Upper lobe of left lung (tissue), 4 donors: ENCODE results near the gene PDIK1L.

ENCODE experiments used
- POLR2A ChIP-seq, 4 donors: fragments of 450-650 bp; IDR thresholded peaks; one replicate each; pipeline ENCODE4 v1.5.1; 2016 to 2017; ENCODE audit warnings: antibody characterized with exemption in 4 of 4, mild to moderate bottlenecking in 2 of 4
- POLR2AphosphoS5 ChIP-seq, 2 donors: sonication (generic); formaldehyde crosslinking; IDR thresholded peaks; one replicate each; pipeline ENCODE4 v1.5.1; 2017; ENCODE audit warnings: antibody characterized with exemption in 2 of 2
- TF ChIP-seq, protein P1 (sequence below), 6 experiments: fragments of 450-650 bp in 4 of 6; fragments of 200-600 bp in 2 of 6; sonication (generic) in 2 of 6; IDR thresholded peaks; one replicate each; pipeline ENCODE4 v1.5.1; 2016 to 2019; ENCODE audit warnings: antibody characterized with exemption in 6 of 6

DNA sequence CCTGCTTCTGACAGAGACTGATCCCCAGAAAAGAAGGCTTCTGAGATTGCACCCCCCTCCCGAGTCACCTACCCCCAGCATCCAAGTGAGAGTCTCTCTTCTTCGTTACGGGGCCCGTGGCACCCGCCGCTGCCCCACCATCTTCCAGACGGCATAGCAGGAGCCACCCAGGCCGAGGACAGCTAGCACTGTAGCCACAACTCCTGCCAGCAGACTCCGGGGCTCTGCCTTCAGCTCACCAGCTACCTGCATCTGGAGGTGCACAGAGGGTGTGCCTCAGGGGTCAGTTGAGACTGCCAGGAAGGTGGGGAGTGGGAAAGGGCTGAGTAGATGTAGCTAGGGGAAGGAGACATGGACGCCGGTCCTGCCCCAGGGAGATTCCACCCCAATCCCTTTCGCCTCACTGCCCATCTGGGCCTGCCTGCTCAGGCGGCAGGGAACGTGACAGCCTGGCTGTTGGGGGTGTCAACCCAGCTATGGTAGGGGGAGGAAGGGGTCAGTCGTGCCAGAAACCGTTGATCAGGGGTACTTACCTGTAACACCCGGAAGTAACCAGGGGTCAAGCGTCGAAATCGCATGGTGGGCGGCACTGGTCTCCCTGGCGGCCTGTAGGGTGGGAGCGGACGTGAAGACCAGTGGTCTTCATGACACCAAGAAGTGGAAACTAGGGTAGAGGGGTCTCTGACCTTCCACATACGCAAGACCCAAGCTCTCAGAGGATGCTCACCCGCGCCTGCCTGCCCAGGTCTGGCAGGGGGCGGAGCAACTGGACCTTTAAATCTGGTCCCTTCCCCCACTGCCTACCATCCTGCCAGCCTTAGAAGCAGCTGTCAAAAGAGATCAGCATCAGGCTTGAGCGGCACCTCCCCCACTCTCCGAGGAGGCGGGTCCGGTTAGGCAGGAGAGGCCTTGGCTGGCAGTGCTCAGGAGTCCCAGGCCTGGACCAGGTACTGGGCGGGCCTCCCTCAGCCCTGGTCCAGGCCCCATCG, 59.8 kb downstream of the PDIK1L start, which contains the start of gene ZNF593OS:
- no peak for TF ChIP-seq POLR2A (IDR thresholded peaks at IDR 0.05)
- TF ChIP-seq, protein P1, sequence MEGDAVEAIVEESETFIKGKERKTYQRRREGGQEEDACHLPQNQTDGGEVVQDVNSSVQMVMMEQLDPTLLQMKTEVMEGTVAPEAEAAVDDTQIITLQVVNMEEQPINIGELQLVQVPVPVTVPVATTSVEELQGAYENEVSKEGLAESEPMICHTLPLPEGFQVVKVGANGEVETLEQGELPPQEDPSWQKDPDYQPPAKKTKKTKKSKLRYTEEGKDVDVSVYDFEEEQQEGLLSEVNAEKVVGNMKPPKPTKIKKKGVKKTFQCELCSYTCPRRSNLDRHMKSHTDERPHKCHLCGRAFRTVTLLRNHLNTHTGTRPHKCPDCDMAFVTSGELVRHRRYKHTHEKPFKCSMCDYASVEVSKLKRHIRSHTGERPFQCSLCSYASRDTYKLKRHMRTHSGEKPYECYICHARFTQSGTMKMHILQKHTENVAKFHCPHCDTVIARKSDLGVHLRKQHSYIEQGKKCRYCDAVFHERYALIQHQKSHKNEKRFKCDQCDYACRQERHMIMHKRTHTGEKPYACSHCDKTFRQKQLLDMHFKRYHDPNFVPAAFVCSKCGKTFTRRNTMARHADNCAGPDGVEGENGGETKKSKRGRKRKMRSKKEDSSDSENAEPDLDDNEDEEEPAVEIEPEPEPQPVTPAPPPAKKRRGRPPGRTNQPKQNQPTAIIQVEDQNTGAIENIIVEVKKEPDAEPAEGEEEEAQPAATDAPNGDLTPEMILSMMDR (IDR thresholded peaks at IDR 0.05) = no peak
- TF ChIP-seq POLR2AphosphoS5 (IDR thresholded peaks at IDR 0.05) = no peak
